ENCODE measurements around the gene KCNMA1. TPM values are rescaled to one million over a fixed set of nuclear protein-coding genes. Genes with fewer than 3 reads are reported as not detected.

KCNMA1 gene
- total and polyA plus RNA-seq, 9 of the 15 experiments (the other 6 are each of a cell fraction or from before 2014, with no cell fraction given) = 0.01 to 0.95 (median 0.15) TPM; not detected in 4

GRCh38 chr10:77582710-77583115 is 54.9 kb downstream of the KCNMA1 start (continued):
- TF ChIP-seq TCF3 (CRISPR knock-in tag; IDR thresholded peaks at IDR 0.05) = peak; percentile 73
- peak; percentile 75 for TF ChIP-seq VEZF1 (CRISPR knock-in tag; IDR thresholded peaks at IDR 0.05)
- TF ChIP-seq E4F1 (CRISPR knock-in tag; IDR thresholded peaks at IDR 0.05; ENCODE audit: borderline replicate concordance) = no peak
- TF ChIP-seq E2F8 (IDR thresholded peaks at IDR 0.05; ENCODE audit: low read depth, partially characterized antibody) = no peak
- TF ChIP-seq CREB3L1 (IDR thresholded peaks at IDR 0.05; ENCODE audit: borderline replicate concordance, low read depth) = no peak
- peak; percentile 70 for TF ChIP-seq C11orf30 (IDR thresholded peaks at IDR 0.05; ENCODE audit: low read depth)
- TF ChIP-seq HNRNPLL (IDR thresholded peaks at IDR 0.05; ENCODE audit: low read depth, low read length, poor library complexity, severe bottlenecking) = no peak
- peak; percentile 68; the same call in 1 of the 2 replicates for TF ChIP-seq MECOM (CRISPR knock-in tag; IDR thresholded peaks at IDR 0.05)
- TF ChIP-seq ZNF23 (CRISPR knock-in tag; IDR thresholded peaks at IDR 0.05) = no peak
- no peak for TF ChIP-seq RFX5 (IDR thresholded peaks at IDR 0.05; ENCODE audit: low read depth, low read length)
- no peak for TF ChIP-seq CHCHD3 (CRISPR knock-in tag; IDR thresholded peaks at IDR 0.05)
- no peak for TF ChIP-seq KDM2B (CRISPR knock-in tag; IDR thresholded peaks at IDR 0.05)
- TF ChIP-seq MIER1 (IDR thresholded peaks at IDR 0.05; ENCODE audit: low read depth) = no peak
- peak; percentile 61; the same call in 1 of the 2 replicates for TF ChIP-seq ZNF584 (CRISPR knock-in tag; IDR thresholded peaks at IDR 0.05; ENCODE audit: low read depth)
- no peak for TF ChIP-seq TCF7 (IDR thresholded peaks at IDR 0.05; ENCODE audit: borderline replicate concordance)
- TF ChIP-seq HDAC6 (IDR thresholded peaks at IDR 0.05; ENCODE audit: low read depth, low read length) = no peak
- no peak for TF ChIP-seq ZC3H4 (CRISPR knock-in tag; IDR thresholded peaks at IDR 0.05; ENCODE audit: borderline replicate concordance)
- peak; percentile 56 for TF ChIP-seq MAX (CRISPR knock-in tag; IDR thresholded peaks at IDR 0.05)
